ENCODE data around the gene PLEKHA3.
"Not testable (repeated sequence)": the region's sequence is repeated elsewhere in the genome, so short reads cannot be mapped to it uniquely, and the experiment has no call there.

Gene PLEKHA3

DNA sequence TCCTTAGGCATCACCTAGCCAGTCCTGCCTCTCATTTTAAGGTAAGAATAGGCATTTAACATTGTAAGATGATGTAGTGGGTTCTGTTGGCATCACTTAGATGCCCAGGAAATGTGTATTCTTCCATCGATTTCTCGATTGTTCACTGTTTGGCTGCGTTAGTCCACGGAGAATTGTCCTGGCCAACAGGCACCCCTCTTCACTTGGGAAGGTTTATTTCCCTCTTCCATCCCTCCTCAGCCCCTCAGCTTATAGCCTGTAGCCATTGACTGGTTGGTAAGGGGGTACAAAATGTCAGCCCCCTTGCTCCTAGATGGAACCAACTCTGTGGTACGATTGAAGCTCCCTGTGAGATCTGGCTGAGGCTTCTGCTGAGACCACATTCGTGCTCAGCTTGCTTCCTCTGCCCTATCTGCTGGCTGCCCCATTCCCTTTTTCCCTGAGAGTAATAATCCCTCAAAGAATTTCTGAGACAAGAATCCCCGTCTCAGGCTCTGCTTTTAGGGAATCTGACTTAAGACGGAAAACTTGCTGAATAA, 43.4 kb downstream of the PLEKHA3 start:
- DNase-seq (ENCODE audit: low spot score), result no peak

GRCh38 chr2:178525010-178525409, 44.8 kb downstream of the PLEKHA3 start:
- not testable (repeated sequence) for DNase-seq (ENCODE audit: low spot score)

DNA sequence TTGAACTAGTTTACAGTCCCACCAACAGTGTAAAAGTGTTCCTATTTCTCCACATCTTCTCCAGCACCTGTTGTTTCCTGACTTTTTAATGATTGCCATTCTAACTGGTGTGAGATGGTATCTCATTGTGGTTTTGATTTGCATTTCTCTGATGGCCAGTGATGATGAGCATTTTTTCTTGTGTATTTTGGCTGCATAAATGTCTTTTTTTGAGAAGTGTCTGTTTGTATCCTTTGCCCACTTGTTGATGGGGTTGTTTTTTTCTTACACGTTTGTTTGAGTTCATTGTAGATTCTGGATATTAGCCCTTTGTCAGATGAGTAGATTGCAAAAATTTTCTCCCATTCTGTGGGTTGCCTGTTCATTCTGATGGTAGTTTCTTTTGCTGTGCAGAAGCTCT, 45.2 kb downstream of the PLEKHA3 start:
- not testable (repeated sequence) for DNase-seq (ENCODE audit: low spot score)

- DNase-seq (ENCODE audit: low spot score), result no peak
Measured at GRCh38 chr2:178526256-178526655, 46.0 kb downstream of the PLEKHA3 start.

- DNase-seq (ENCODE audit: low spot score), result no peak
Measured at GRCh38 chr2:178527592-178527991, 47.3 kb downstream of the PLEKHA3 start.

DNA sequence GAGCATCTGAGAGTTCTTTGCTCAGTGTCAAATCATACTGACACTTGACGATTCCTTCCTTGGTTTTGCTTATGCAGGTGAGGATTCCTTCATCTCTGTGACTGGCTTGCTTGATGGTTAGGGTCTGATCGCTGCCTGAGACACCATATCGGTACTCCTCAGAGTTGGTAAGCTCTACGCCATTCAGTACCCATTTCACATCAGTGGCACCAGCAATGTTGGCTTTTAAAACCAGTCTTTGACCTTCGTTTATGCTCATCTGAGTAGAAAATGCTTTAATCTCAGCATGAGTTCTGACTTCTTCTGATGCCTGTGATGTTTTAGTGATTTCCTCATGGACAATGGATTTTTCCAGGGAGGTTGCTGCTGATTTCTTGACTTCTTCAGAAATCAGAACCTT, 48.4 kb downstream of the PLEKHA3 start:
- DNase-seq (ENCODE audit: low spot score), result no peak

- no peak for DNase-seq (ENCODE audit: low spot score)
Measured at GRCh38 chr2:178529194-178529593, 48.9 kb downstream of the PLEKHA3 start.

GRCh38 chr2:178530131-178530530, 49.9 kb downstream of the PLEKHA3 start:
- no peak for DNase-seq (ENCODE audit: low spot score)

DNA sequence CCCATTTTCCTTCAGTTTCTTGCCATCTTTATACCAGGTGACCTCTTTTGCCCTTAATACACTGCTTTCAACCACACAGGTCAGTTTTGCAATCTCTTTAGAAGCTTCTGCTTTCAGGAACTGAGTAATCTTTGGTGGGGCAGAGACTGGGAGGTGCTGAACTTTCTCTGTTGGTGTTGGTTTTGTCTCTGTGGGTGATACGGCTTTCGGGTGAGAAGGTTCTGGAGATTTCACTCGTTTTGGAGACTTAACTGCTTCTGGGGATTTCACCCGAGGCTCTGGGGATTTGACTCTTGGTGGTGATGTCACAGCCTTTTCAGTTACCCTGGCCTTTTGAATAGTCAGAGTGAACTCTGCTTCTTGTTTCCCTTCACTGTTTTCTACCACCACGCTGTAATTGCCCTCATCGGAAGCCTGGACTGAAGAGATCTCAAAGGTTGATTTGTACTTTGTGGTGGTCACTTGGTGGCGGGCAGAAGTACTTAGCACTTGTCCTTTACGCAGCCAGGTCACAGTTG, 50.4 kb downstream of the PLEKHA3 start:
- DNase-seq (ENCODE audit: low spot score), result peak; percentile 10

- DNase-seq (ENCODE audit: low spot score), result no peak
Measured at GRCh38 chr2:178531168-178531567, 50.9 kb downstream of the PLEKHA3 start.

GRCh38 chr2:178536037-178536436, 55.8 kb downstream of the PLEKHA3 start:
- DNase-seq (ENCODE audit: low spot score), result no peak

DNA sequence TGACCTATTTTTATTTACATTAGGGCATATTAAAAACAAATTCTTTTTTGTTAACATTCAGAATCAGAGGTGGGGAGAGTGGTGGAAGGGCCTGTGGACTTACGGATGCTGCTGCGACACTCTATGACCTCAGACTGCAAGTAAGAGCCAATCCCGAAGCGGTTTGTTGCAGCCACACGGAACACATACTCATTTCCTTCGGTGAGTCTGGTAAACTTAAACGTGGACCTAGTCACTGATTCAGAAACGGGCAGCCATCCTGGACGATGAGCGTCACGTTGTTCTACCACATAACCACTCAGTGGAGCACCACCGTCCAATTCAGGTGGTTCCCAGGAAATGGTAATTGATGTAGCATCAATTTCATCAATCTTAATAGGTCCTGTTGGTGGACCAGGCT, 61.9 kb downstream of the PLEKHA3 start:
- no peak for DNase-seq (ENCODE audit: low spot score)

DNA sequence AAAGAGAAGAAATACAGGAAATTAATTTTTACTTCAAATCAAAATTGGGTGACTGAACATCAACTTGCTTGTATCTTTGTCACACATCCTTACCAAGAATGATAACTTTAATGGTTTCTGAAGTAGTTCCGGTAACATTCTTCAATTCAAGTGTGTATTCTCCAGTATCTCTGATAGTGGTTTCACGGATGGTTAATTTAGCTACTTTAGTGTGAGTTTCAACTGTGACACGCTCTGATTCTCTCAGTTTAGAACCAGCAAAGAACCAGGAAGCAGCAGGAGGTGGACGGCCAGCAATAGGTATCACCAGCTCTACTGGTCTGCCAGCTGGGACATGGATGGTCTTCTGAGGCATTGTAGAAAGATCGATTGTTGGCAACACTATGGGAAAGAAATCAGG, 62.3 kb downstream of the PLEKHA3 start:
- no peak for DNase-seq (ENCODE audit: low spot score)

GRCh38 chr2:178550352-178550751, 70.1 kb downstream of the PLEKHA3 start:
- DNase-seq (ENCODE audit: low spot score), result no peak

GRCh38 chr2:178553047-178553446, 72.8 kb downstream of the PLEKHA3 start:
- DNase-seq (ENCODE audit: low spot score), result no peak

Data from CD4-positive, alpha-beta T cell treated with Interleukin-2 at 100 ng/mL for 4 hours (primary cell).